HG03439 (cell line): Measurements from ENCODE around the gene KNSTRN.

Experiments
- ATAC-seq: cut with Tn5 transposase; IDR thresholded peaks from one replicate; pipeline ENCODE4 v1.9.1; 2021; ENCODE audit warnings: mild to moderate bottlenecking, moderate library complexity; ENCODE audit not compliant: unreplicated experiment

The KNSTRN gene

GRCh38 chr15:40382580-40383456 lies at the start of gene KNSTRN:
Gene KNSTRN (plus strand): TSS chr15:40382721. CDS start chr15:40382836, 115 bp downstream.
- ATAC-seq: peak; percentile 91

- ATAC-seq: no peak
These were observed 48.5 kb upstream of the KNSTRN start for GRCh38 chr15:40333922-40334492.

GRCh38 chr15:40334541-40334940 lies 48.0 kb upstream of the KNSTRN start:
- ATAC-seq: no peak

- no peak for ATAC-seq
These were observed 47.4 kb upstream of the KNSTRN start for GRCh38 chr15:40334941-40335795.

- no peak for ATAC-seq
These were observed 46.4 kb upstream of the KNSTRN start for GRCh38 chr15:40335938-40336743.

GRCh38 chr15:40336744-40337122 lies 45.8 kb upstream of the KNSTRN start:
- ATAC-seq: no peak

- ATAC-seq: no peak
These were observed 44.9 kb upstream of the KNSTRN start for GRCh38 chr15:40337597-40337996.

GRCh38 chr15:40338041-40338657 lies 44.4 kb upstream of the KNSTRN start:
- peak; percentile 50 for ATAC-seq

- no peak for ATAC-seq
These were observed 43.5 kb upstream of the KNSTRN start for GRCh38 chr15:40338921-40339620.

GRCh38 chr15:40339621-40339945 lies 42.9 kb upstream of the KNSTRN start:
- no peak for ATAC-seq

GRCh38 chr15:40340038-40340739 lies 42.3 kb upstream of the KNSTRN start:
- no peak for ATAC-seq

GRCh38 chr15:40340740-40341400 lies 41.7 kb upstream of the KNSTRN start, which contains the start of gene CCDC9B:
Gene CCDC9B (minus strand): TSS chr15:40340939. CDS start chr15:40340819, 120 bp downstream.
- ATAC-seq: no peak

GRCh38 chr15:40342416-40343320 lies 39.9 kb upstream of the KNSTRN start:
- no peak for ATAC-seq

GRCh38 chr15:40343512-40343911 lies 39.0 kb upstream of the KNSTRN start:
- ATAC-seq: no peak

- no peak for ATAC-seq
These were observed 38.3 kb upstream of the KNSTRN start for GRCh38 chr15:40344217-40344616.

GRCh38 chr15:40344631-40345120 lies 37.8 kb upstream of the KNSTRN start:
- no peak for ATAC-seq

- no peak for ATAC-seq
These were observed 37.2 kb upstream of the KNSTRN start for GRCh38 chr15:40345225-40345866.
